Endothelial cell of umbilical vein (primary cell): Measurements from ENCODE around the gene DBX1. TPM values are rescaled to one million over a fixed set of nuclear protein-coding genes. Genes with fewer than 3 reads are reported as not detected.

Experiments
- BruUV-seq: library from RNA; stranded (reverse); fragments of 400-500 nt; replicated peaks from 2 replicates; lab custom pipeline; 2021; lab: Mats Ljungman, UMichigan
- CTCF ChIA-PET: fragments of 300-600, 350-600 bp; sonication (Branson Sonifier 250); formaldehyde crosslinking; loops from one replicate; lab custom pipeline; 2021; ENCODE audit warnings: antibody characterized with exemption, inconsistent platforms; lab: Charles Lee
- POLR2A ChIA-PET: fragments of 300-600, 350-600 bp; sonication (Branson Sonifier 250); formaldehyde crosslinking; loops from one replicate; lab custom pipeline; 2021; ENCODE audit warnings: antibody characterized with exemption, inconsistent platforms; lab: Charles Lee
- DNase-seq: peaks from one replicate; pipeline ENCODE4 v3.0.0-alpha.2; 2011; ENCODE audit warnings: low read depth, low spot score
- FAIRE-seq: peaks from 2 replicates; lab custom pipeline; 2011; peaks lifted over from hg19 to GRCh38; lab: Jason Lieb, UNC
- H2AFZ ChIP-seq: 2 replicates; pipeline ENCODE4 v1.6.0; 2012; ENCODE audit warnings: low read depth, low read length, control low read depth, inconsistent platforms
- H3K27ac ChIP-seq: 2 replicates; pipeline ENCODE4 v1.5.1; 2011; ENCODE audit warnings: low read depth, mild to moderate bottlenecking, control low read depth, low read length, moderate library complexity; ENCODE audit not compliant: insufficient read depth
- H3K27me3 ChIP-seq, 2 experiments: 2 replicates each; pipeline versions ENCODE4 v1.6.0 to v1.6.1; 2011; ENCODE audit warnings: low read length in 2 of 2, mixed read lengths in 1 of 2; ENCODE audit not compliant: control insufficient read depth in 2 of 2, insufficient read depth in 2 of 2
- H3K36me3 ChIP-seq, 2 experiments: 2 replicates in 1 of 2; 3 replicates in 1 of 2; pipeline ENCODE4 v1.5.1; 2011; ENCODE audit warnings: low read length in 2 of 2, mild to moderate bottlenecking in 1 of 2, moderate library complexity in 1 of 2; ENCODE audit not compliant: control insufficient read depth in 2 of 2, insufficient read depth in 2 of 2; ENCODE audit errors: extremely low read depth in 1 of 2
- H3K4me1 ChIP-seq: 3 replicates; pipeline ENCODE4 v1.5.1; 2011; ENCODE audit warnings: mild to moderate bottlenecking, low read length; ENCODE audit not compliant: control insufficient read depth, insufficient read depth; ENCODE audit errors: extremely low read depth
- H3K4me2 ChIP-seq: 2 replicates; pipeline ENCODE4 v1.6.1; 2011; ENCODE audit warnings: low read length, control low read depth, mixed read lengths; ENCODE audit not compliant: insufficient read depth
- H3K4me3 ChIP-seq, 3 experiments: fragments of 200-600 bp in 1 of 3; sonication (generic), shearing (Covaris generic) in 1 of 3; replicated peaks in 1 of 3; 2 replicates each; pipeline ENCODE4 v1.5.1; 2011 to 2016; ENCODE audit warnings: control low read depth in 3 of 3, low read length in 3 of 3, mild to moderate bottlenecking in 2 of 3, inconsistent platforms in 1 of 3, low read depth in 1 of 3, moderate library complexity in 1 of 3; ENCODE audit not compliant: insufficient read depth in 1 of 3
- H3K79me2 ChIP-seq: 2 replicates; pipeline ENCODE4 v1.6.0; 2012; ENCODE audit warnings: low read length, inconsistent platforms; ENCODE audit not compliant: control insufficient read depth, insufficient read depth
- H3K9ac ChIP-seq: replicated peaks from 2 replicates; pipeline ENCODE3; 2011; ENCODE audit warnings: low read length, control low read depth; ENCODE audit not compliant: insufficient read depth; ENCODE audit errors: extremely low read depth
- H3K9me1 ChIP-seq: replicated peaks from 3 replicates; pipeline ENCODE4 v1.6.0; 2011; ENCODE audit warnings: mild to moderate bottlenecking, low read length; ENCODE audit not compliant: control insufficient read depth, insufficient read depth; ENCODE audit errors: extremely low read depth
- H3K9me3 ChIP-seq: replicated peaks from 2 replicates; pipeline ENCODE4 v1.5.1; 2012; ENCODE audit warnings: low read length, inconsistent platforms; ENCODE audit not compliant: control insufficient read depth, insufficient read depth
- H4K20me1 ChIP-seq: replicated peaks from 2 replicates; pipeline ENCODE3; 2011; ENCODE audit warnings: mild to moderate bottlenecking, low read length; ENCODE audit not compliant: control insufficient read depth, insufficient read depth; ENCODE audit errors: extremely low read depth
- EZH2 ChIP-seq: IDR thresholded peaks from 2 replicates; pipeline ENCODE4 v1.6.1; 2012; ENCODE audit warnings: borderline replicate concordance, low read depth, mild to moderate bottlenecking, moderate library complexity, low read length, inconsistent platforms; ENCODE audit not compliant: severe bottlenecking
- MYC ChIP-seq: IDR thresholded peaks from one replicate; pipeline ENCODE4 v1.6.1; 2011; ENCODE audit warnings: mild to moderate bottlenecking, low read depth, low read length
- POLR2A ChIP-seq: IDR thresholded peaks from 2 replicates; pipeline ENCODE4 v1.6.1; 2012; ENCODE audit warnings: low read depth, mild to moderate bottlenecking, control low read depth, low read length
- POLR2AphosphoS5 ChIP-seq: IDR thresholded peaks from 2 replicates; pipeline ENCODE4 v1.6.1; 2012; ENCODE audit warnings: low read depth, mild to moderate bottlenecking, control low read depth, low read length, moderate library complexity; ENCODE audit not compliant: insufficient read depth
- dilution Hi-C: fragments of 300-500 bp; cut with MboI; formaldehyde crosslinking; loops from one replicate; pipeline ENCODE4 v1.15.0; 2019; ENCODE audit warnings: low sequenced_read_pairs; ENCODE audit not compliant: extremely low pct_ligation_motif_present
- intact Hi-C: fragments of 100-400 bp; cut with micrococcal nuclease; formaldehyde crosslinking; loops from one replicate; pipeline ENCODE4 v1.10.0; 2022
- polyA plus RNA-seq, 4 experiments: library from polyadenylated mRNA; depleted of rRNA in 3 of 4; stranded (reverse) in 3 of 4; unstranded in 1 of 4; fragments of >200 nt; gene quantifications; 2 replicates each; pipeline versions ENCODE4 v1.2.1 to v1.2.3, GENCODE V29; 2011 to 2012; ENCODE audit warnings: missing spikeins in 1 of 4
- total RNA-seq: library from RNA; stranded (reverse); gene quantifications from 2 replicates; pipeline ENCODE4 v1.2.3, GENCODE V29; 2021

DBX1 gene
- total and polyA plus RNA-seq, 2 donors (not counting 3 experiments of a cell fraction or from before 2014, with no cell fraction given) = not detected

GRCh38 chr11:20161230-20161918, 1.1 kb upstream of the DBX1 start:
- Histone ChIP-seq H3K9ac (no peak overlapping the region), H3K27me3 (peaks cover 83 to 94% of the 10 kb centered on the region in 2 experiments), H3K27ac (no peak overlapping the region), H2AFZ (no peak overlapping the region), H3K79me2 (no peaks in the 10 kb centered on the region), H3K9me3 (no peaks in the 10 kb centered on the region), H3K36me3 (no peaks in the 10 kb centered on the region), H3K4me1 (peaks cover 8% of the 10 kb centered on the region), H4K20me1 (no peaks in the 10 kb centered on the region), H3K4me2 (no peak overlapping the region), H3K4me3 (no peak overlapping the region), H3K9me1 (no peaks in the 10 kb centered on the region)
- ChIA-PET POLR2A (no interaction called here), CTCF (interaction anchor here (1.5 kb wide), 1 partner anchor 9 kb away, joined by 5 read pairs; no protein-coding TSS in a partner anchor)
- DNase-seq (no peak), FAIRE-seq (no peak)
- no peak for TF ChIP-seq POLR2AphosphoS5
- TF ChIP-seq EZH2 = peak; percentile 86
- intact Hi-C loops (loop anchor here (10.0 kb wide), 1 partner anchor 443 kb away; no protein-coding TSS in a partner anchor), dilution Hi-C loops (no loop called here)
- BruUV-seq = no TSS peak

GRCh38 chr11:20159466-20160381, 551 bp downstream of the DBX1 start:
- peaks cover 89 to 98% of the 10 kb centered on the region in 2 experiments for H3K27me3 ChIP-seq
- BruUV-seq = no TSS peak
- TF ChIP-seq EZH2 (peak; percentile 76), POLR2A (no peak), MYC (no peak)
- no peaks in the 10 kb centered on the region for H3K9me3 ChIP-seq
- no peak overlapping the region for H3K4me2 ChIP-seq
- FAIRE-seq (no peak), DNase-seq (no peak)
- dilution Hi-C loops (no loop called here), intact Hi-C loops (loop anchor here (10.0 kb wide), 1 partner anchor 445 kb away; no protein-coding TSS in a partner anchor)
- H3K9ac ChIP-seq = no peak overlapping the region
- H4K20me1 ChIP-seq = no peaks in the 10 kb centered on the region
- peaks cover 8% of the 10 kb centered on the region for H3K4me1 ChIP-seq
- no peak overlapping the region for H3K4me3 ChIP-seq
- ChIA-PET POLR2A (no interaction called here), CTCF (interaction anchor here (1.5 kb wide), 1 partner anchor 11 kb away, joined by 5 read pairs; no protein-coding TSS in a partner anchor)
- H3K9me1 ChIP-seq = no peaks in the 10 kb centered on the region
- H3K36me3 ChIP-seq = no peaks in the 10 kb centered on the region
- H3K79me2 ChIP-seq = no peaks in the 10 kb centered on the region
- H2AFZ ChIP-seq = no peak overlapping the region
- H3K27ac ChIP-seq = no peak overlapping the region
